ENCODE results near the gene PHLDA3.

- TF ChIP-seq, protein P1, sequence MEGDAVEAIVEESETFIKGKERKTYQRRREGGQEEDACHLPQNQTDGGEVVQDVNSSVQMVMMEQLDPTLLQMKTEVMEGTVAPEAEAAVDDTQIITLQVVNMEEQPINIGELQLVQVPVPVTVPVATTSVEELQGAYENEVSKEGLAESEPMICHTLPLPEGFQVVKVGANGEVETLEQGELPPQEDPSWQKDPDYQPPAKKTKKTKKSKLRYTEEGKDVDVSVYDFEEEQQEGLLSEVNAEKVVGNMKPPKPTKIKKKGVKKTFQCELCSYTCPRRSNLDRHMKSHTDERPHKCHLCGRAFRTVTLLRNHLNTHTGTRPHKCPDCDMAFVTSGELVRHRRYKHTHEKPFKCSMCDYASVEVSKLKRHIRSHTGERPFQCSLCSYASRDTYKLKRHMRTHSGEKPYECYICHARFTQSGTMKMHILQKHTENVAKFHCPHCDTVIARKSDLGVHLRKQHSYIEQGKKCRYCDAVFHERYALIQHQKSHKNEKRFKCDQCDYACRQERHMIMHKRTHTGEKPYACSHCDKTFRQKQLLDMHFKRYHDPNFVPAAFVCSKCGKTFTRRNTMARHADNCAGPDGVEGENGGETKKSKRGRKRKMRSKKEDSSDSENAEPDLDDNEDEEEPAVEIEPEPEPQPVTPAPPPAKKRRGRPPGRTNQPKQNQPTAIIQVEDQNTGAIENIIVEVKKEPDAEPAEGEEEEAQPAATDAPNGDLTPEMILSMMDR (IDR thresholded peaks at IDR 0.05) = no peak
- no peak for TF ChIP-seq EZH2phosphoT487 (IDR thresholded peaks at IDR 0.05)
- no peak for TF ChIP-seq EZH2 (IDR thresholded peaks at IDR 0.05)
These were observed 41.7 kb upstream of the PHLDA3 start for GRCh38 chr1:201510734-201511133.

All from neural progenitor cell (in vitro differentiated cells).